KMS-11 (cell line): Measurements from ENCODE around the gene TOMM20.

Experiments
- H2AFZ ChIP-seq: fragments of 200-600 bp; sonication (generic); 2 replicates; pipeline ENCODE4 v1.6.1; 2016; ENCODE audit warnings: antibody characterized with exemption, mixed run types, low read depth
- H3K27ac ChIP-seq: fragments of 200-600 bp; sonication (generic); 2 replicates; pipeline ENCODE4 v1.6.1; 2016; ENCODE audit warnings: mild to moderate bottlenecking, mixed run types
- H3K27me3 ChIP-seq: fragments of 200-600 bp; sonication (generic); 2 replicates; pipeline ENCODE4 v1.6.1; 2017; ENCODE audit warnings: mild to moderate bottlenecking, low read depth, mixed run types, moderate library complexity; ENCODE audit not compliant: insufficient read depth
- H3K36me3 ChIP-seq: fragments of 200-600 bp; sonication (generic); 2 replicates; pipeline ENCODE4 v1.6.1; 2017; ENCODE audit warnings: mild to moderate bottlenecking, mixed run types; ENCODE audit not compliant: insufficient read depth
- H3K4me1 ChIP-seq: fragments of 200-600 bp; sonication (generic); 2 replicates; pipeline ENCODE4 v1.6.1; 2016; ENCODE audit warnings: mild to moderate bottlenecking, low read depth, mixed run types; ENCODE audit not compliant: poor library complexity, severe bottlenecking
- H3K4me2 ChIP-seq: fragments of 200-600 bp; sonication (generic); 2 replicates; pipeline ENCODE4 v1.7.0; 2016; ENCODE audit warnings: mild to moderate bottlenecking, mixed run types
- H3K4me3 ChIP-seq: fragments of 200-600 bp; sonication (generic); IDR thresholded peaks from 2 replicates; pipeline ENCODE4 v1.6.1; 2017; ENCODE audit warnings: low read depth, low read length, mixed read lengths; ENCODE audit not compliant: insufficient read depth
- H3K79me2 ChIP-seq: fragments of 200-600 bp; sonication (generic); 2 replicates; pipeline ENCODE4 v1.6.1; 2016; ENCODE audit warnings: low read depth, mixed run types; ENCODE audit not compliant: insufficient read depth
- H3K9ac ChIP-seq: fragments of 200-600 bp; sonication (generic); 2 replicates; pipeline ENCODE4 v1.6.1; 2016; ENCODE audit warnings: mild to moderate bottlenecking, mixed run types
- H4K20me1 ChIP-seq: fragments of 200-600 bp; sonication (generic); 2 replicates; pipeline ENCODE4 v1.6.1; 2016; ENCODE audit warnings: mild to moderate bottlenecking, mixed run types; ENCODE audit not compliant: insufficient read depth
- CTCF ChIP-seq: fragments of 200-600 bp; sonication (generic); conservative IDR thresholded peaks from 2 replicates; pipeline ENCODE4 v1.6.1; 2017; ENCODE audit warnings: low read depth, mild to moderate bottlenecking, antibody characterized with exemption, low read length, moderate library complexity, mixed read lengths

Gene TOMM20

GRCh38 chr1:235130766-235131270 is 2.2 kb upstream of the TOMM20 start:
- Histone ChIP-seq H3K79me2 (peaks cover 28% of the 10 kb centered on the region), H3K4me2 (no peak overlapping the region), H3K9ac (no peak overlapping the region), H3K36me3 (peaks cover 8% of the 10 kb centered on the region; the same call in 1 of the 2 replicates), H3K4me3 (no peak overlapping the region), H4K20me1 (peaks cover 11% of the 10 kb centered on the region; the same call in 1 of the 2 replicates), H2AFZ (no peak overlapping the region), H3K4me1 (peaks cover 28% of the 10 kb centered on the region), H3K27me3 (no peaks in the 10 kb centered on the region), H3K27ac (no peak overlapping the region)
- TF ChIP-seq CTCF: no peak

- Histone ChIP-seq H3K36me3 (peaks cover 14% of the 10 kb centered on the region; the same call in 1 of the 2 replicates), H3K27ac (no peak overlapping the region), H3K4me2 (no peak overlapping the region), H3K4me1 (peaks cover 37% of the 10 kb centered on the region), H3K79me2 (peaks cover 37% of the 10 kb centered on the region), H3K4me3 (no peak overlapping the region), H2AFZ (no peak overlapping the region), H4K20me1 (peaks cover 15% of the 10 kb centered on the region), H3K9ac (no peak overlapping the region), H3K27me3 (no peaks in the 10 kb centered on the region)
- TF ChIP-seq CTCF: no peak
These were observed 1.3 kb upstream of the TOMM20 start for GRCh38 chr1:235129774-235130570.

- H3K36me3 ChIP-seq: peaks cover 17% of the 10 kb centered on the region; the same call in 1 of the 2 replicates
These were observed 743 bp downstream of the TOMM20 start for GRCh38 chr1:235127732-235128455.

More at GRCh38 chr1:235127732-235128455, 743 bp downstream of the TOMM20 start:
- Histone ChIP-seq H3K4me2 (peak overlapping the region; percentile 97), H3K4me1 (peaks cover 51% of the 10 kb centered on the region), H3K27ac (peak overlapping the region; percentile 79), H2AFZ (peak overlapping the region; percentile 66; the same call in 1 of the 2 replicates), H3K9ac (peak overlapping the region; percentile 94), H4K20me1 (peaks cover 36% of the 10 kb centered on the region), H3K4me3 (peak overlapping the region; percentile 95), H3K27me3 (no peaks in the 10 kb centered on the region), H3K79me2 (peaks cover 57% of the 10 kb centered on the region)
- no peak for TF ChIP-seq CTCF
